GM19043 (cell line): Measurements from ENCODE around the gene REEP3.
A peak's percentile ranks its signal among the peaks of the same experiment; 100 is the strongest.
"Not testable (repeated sequence)": the region's sequence is repeated elsewhere in the genome, so short reads cannot be mapped to it uniquely, and the experiment has no call there.

Experiments
- ATAC-seq: cut with Tn5 transposase; IDR thresholded peaks from one replicate; pipeline ENCODE4 v1.9.1; 2021; ENCODE audit warnings: low read depth; ENCODE audit not compliant: unreplicated experiment

Gene REEP3

GRCh38 chr10:63520500-63521415, at the start of gene REEP3:
REEP3 (plus strand) TSS chr10:63521401; CDS start chr10:63521546, 145 bp downstream.
- peak; percentile 60 for ATAC-seq

GRCh38 chr10:63474488-63474887, 46.7 kb upstream of the REEP3 start:
- ATAC-seq: no peak

GRCh38 chr10:63477927-63478326, 43.3 kb upstream of the REEP3 start:
- no peak for ATAC-seq

- ATAC-seq: no peak
These were observed 42.6 kb upstream of the REEP3 start for GRCh38 chr10:63478564-63478963.

- no peak for ATAC-seq
These were observed 41.0 kb upstream of the REEP3 start for GRCh38 chr10:63480237-63480636.

GRCh38 chr10:63481815-63482421, 39.3 kb upstream of the REEP3 start:
- no peak for ATAC-seq

- ATAC-seq: no peak
These were observed 37.2 kb upstream of the REEP3 start for GRCh38 chr10:63483983-63484382.

GRCh38 chr10:63487990-63488389, 33.2 kb upstream of the REEP3 start:
- ATAC-seq: no peak

- ATAC-seq: no peak
These were observed 31.4 kb upstream of the REEP3 start for GRCh38 chr10:63489838-63490237.

GRCh38 chr10:63491588-63492316, 29.4 kb upstream of the REEP3 start:
- ATAC-seq: no peak

- ATAC-seq: not testable (repeated sequence)
These were observed 28.9 kb upstream of the REEP3 start for GRCh38 chr10:63492317-63492690.

- no peak for ATAC-seq
These were observed 28.2 kb upstream of the REEP3 start for GRCh38 chr10:63493004-63493403.

- no peak for ATAC-seq
These were observed 26.2 kb upstream of the REEP3 start for GRCh38 chr10:63494951-63495350.

GRCh38 chr10:63496561-63496960, 24.6 kb upstream of the REEP3 start:
- ATAC-seq: no peak

- no peak for ATAC-seq
These were observed 23.9 kb upstream of the REEP3 start for GRCh38 chr10:63497321-63497720.

- no peak for ATAC-seq
These were observed 22.5 kb upstream of the REEP3 start for GRCh38 chr10:63498665-63499064.

- not testable (repeated sequence) for ATAC-seq
These were observed 20.6 kb upstream of the REEP3 start for GRCh38 chr10:63500551-63500950.

GRCh38 chr10:63501954-63502353, 19.2 kb upstream of the REEP3 start:
- ATAC-seq: no peak

GRCh38 chr10:63502832-63503231, 18.4 kb upstream of the REEP3 start:
- no peak for ATAC-seq

GRCh38 chr10:63503395-63503794, 17.8 kb upstream of the REEP3 start:
- no peak for ATAC-seq

- no peak for ATAC-seq
These were observed 16.9 kb upstream of the REEP3 start for GRCh38 chr10:63504145-63504881.
